ENCODE measurements around the gene ATP1A1. TPM values are rescaled to one million over a fixed set of nuclear protein-coding genes. Genes with fewer than 3 reads are reported as not detected.

ATP1A1 gene
- total and polyA plus RNA-seq, 2 experiments from 2014 or later, result 117 to 202 TPM

GRCh38 chr1:116412480-116412798 lies 39.4 kb downstream of the ATP1A1 start (continued):
- TF ChIP-seq ETS1 (IDR thresholded peaks at IDR 0.05), result no peak
- TF ChIP-seq ZNF114 (CRISPR knock-in tag; IDR thresholded peaks at IDR 0.05), result no peak

GRCh38 chr1:116412898-116413297 lies 39.9 kb downstream of the ATP1A1 start:
- H3K79me2 ChIP-seq (replicated peaks; ENCODE audit: insufficient read depth), result no peaks in the 10 kb centered on the region
- H3K4me3 ChIP-seq, result no peak overlapping the region
- no peaks in the 10 kb centered on the region for H3F3A ChIP-seq (replicated peaks; ENCODE audit: low read depth)
- H3K4me2 ChIP-seq, result no peak overlapping the region
- Mint-ChIP-seq H3K4me1 (peaks cover 10% of the 10 kb centered on the region; the same call in 2 of the 3 replicates), H3K4me3 (no peak overlapping the region), H3K36me3 (ENCODE audit: low read depth) (no peaks in the 10 kb centered on the region), H3K9me3 (no peaks in the 10 kb centered on the region), H3K27me3 (ENCODE audit: insufficient read depth, low read depth, poor library complexity) (peaks cover 3% of the 10 kb centered on the region), H3K27ac (no peak overlapping the region)
- TF ChIP-seq ZNF331 (CRISPR knock-in tag; IDR thresholded peaks at IDR 0.05; ENCODE audit: low read depth) (no peak), REST (IDR thresholded peaks at IDR 0.05; ENCODE audit: unreplicated experiment) (no peak)
- H3K27ac ChIP-seq (ENCODE audit: low read depth), result no peak overlapping the region
- DNase-seq (ENCODE audit: low spot score), result no peak
- H3K9me2 ChIP-seq (ENCODE audit: insufficient read depth), result no peaks in the 10 kb centered on the region
- no peaks in the 10 kb centered on the region; the same call in 1 of the 2 replicates for H3K4me1 ChIP-seq (ENCODE audit: insufficient read depth)
- no peak overlapping the region for H2AFZ ChIP-seq
- H4K20me1 ChIP-seq (replicated peaks; ENCODE audit: insufficient read depth), result no peaks in the 10 kb centered on the region
- no peak for ATAC-seq
- no peaks in the 10 kb centered on the region for H3K27me3 ChIP-seq (ENCODE audit: insufficient read depth)
- H3K36me3 ChIP-seq (ENCODE audit: insufficient read depth), result no peaks in the 10 kb centered on the region

GRCh38 chr1:116413414-116413813 lies 40.4 kb downstream of the ATP1A1 start:
- H3K4me1 Mint-ChIP-seq, result peaks cover 10% of the 10 kb centered on the region; the same call in 2 of the 3 replicates
- H3K27me3 ChIP-seq (ENCODE audit: insufficient read depth), result no peaks in the 10 kb centered on the region
- H3F3A ChIP-seq (replicated peaks; ENCODE audit: low read depth), result no peaks in the 10 kb centered on the region
- H3K27me3 Mint-ChIP-seq (ENCODE audit: insufficient read depth, low read depth, poor library complexity), result peaks cover 3% of the 10 kb centered on the region
- H3K36me3 Mint-ChIP-seq (ENCODE audit: low read depth), result no peaks in the 10 kb centered on the region
- H3K27ac ChIP-seq (ENCODE audit: low read depth), result no peak overlapping the region
- no peak overlapping the region for H3K27ac Mint-ChIP-seq
- H3K79me2 ChIP-seq (replicated peaks; ENCODE audit: insufficient read depth), result no peaks in the 10 kb centered on the region
- ATAC-seq, result no peak
- DNase-seq (ENCODE audit: low spot score), result no peak
- no peaks in the 10 kb centered on the region; the same call in 1 of the 2 replicates for H3K4me1 ChIP-seq (ENCODE audit: insufficient read depth)
- H3K9me2 ChIP-seq (ENCODE audit: insufficient read depth), result no peaks in the 10 kb centered on the region
- no peak overlapping the region for H2AFZ ChIP-seq
- no peaks in the 10 kb centered on the region for H3K9me3 Mint-ChIP-seq
- no peak overlapping the region for H3K4me2 ChIP-seq
- H4K20me1 ChIP-seq (replicated peaks; ENCODE audit: insufficient read depth), result no peaks in the 10 kb centered on the region
- H3K4me3 Mint-ChIP-seq, result no peak overlapping the region
- no peak overlapping the region for H3K4me3 ChIP-seq
- H3K36me3 ChIP-seq (ENCODE audit: insufficient read depth), result no peaks in the 10 kb centered on the region
- TF ChIP-seq NANOG (IDR thresholded peaks at IDR 0.05; ENCODE audit: borderline replicate concordance), result no peak
- TF ChIP-seq ZNF114 (CRISPR knock-in tag; IDR thresholded peaks at IDR 0.05), result no peak
- TF ChIP-seq CREB1 (CRISPR knock-in tag; IDR thresholded peaks at IDR 0.05; ENCODE audit: low read depth), result no peak
- no peak for TF ChIP-seq STAT1 (IDR thresholded peaks at IDR 0.05; ENCODE audit: unreplicated experiment)
- TF ChIP-seq EZH2phosphoT487 (IDR thresholded peaks at IDR 0.05; ENCODE audit: unreplicated experiment), result no peak
- TF ChIP-seq EZH2 (IDR thresholded peaks at IDR 0.05; ENCODE audit: low read depth, unreplicated experiment), result no peak
- no peak for TF ChIP-seq POLR2AphosphoS5 (IDR thresholded peaks at IDR 0.05; ENCODE audit: low read depth)
- no peak for TF ChIP-seq ZNF331 (CRISPR knock-in tag; IDR thresholded peaks at IDR 0.05; ENCODE audit: low read depth)
- TF ChIP-seq CTCF (conservative IDR thresholded peaks at IDR 0.05; ENCODE audit: low read depth in 2 of 2), result no peak
- TF ChIP-seq JUNB (IDR thresholded peaks at IDR 0.05; ENCODE audit: unreplicated experiment), result no peak
- no peak for TF ChIP-seq ETS1 (IDR thresholded peaks at IDR 0.05)
